ENCODE data around the gene THUMPD3.

DNA sequence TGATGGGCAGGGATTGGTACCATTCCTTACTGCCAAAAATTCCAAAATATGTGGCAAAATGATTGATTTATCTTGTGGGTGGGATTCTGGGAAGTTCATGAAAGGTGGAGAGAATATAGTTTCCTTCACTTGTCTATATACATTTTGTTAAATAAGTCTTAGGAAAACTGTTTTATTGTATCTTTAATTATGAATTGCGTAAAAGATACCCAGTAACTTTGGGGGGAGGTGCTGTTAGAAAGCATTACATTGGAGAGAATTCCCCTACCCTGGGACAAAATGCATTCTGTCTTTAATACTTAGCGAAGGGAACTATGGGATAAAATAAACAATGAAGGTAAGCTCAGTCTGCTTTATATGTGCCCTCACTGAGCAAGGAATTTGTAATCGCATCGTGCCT is 39.1 kb downstream of the THUMPD3 start:
- TF ChIP-seq CTCF (conservative IDR thresholded peaks at IDR 0.05 in 1 of 2, IDR thresholded peaks at IDR 0.05 in 1 of 2; ENCODE audit: low read depth in 1 of 2, low read length in 2 of 2) (no peak), EZH2 (IDR thresholded peaks at IDR 0.05; ENCODE audit: low read length, missing control alignments) (no peak)
